ENCODE results near the gene ITK.

Gene ITK

DNA sequence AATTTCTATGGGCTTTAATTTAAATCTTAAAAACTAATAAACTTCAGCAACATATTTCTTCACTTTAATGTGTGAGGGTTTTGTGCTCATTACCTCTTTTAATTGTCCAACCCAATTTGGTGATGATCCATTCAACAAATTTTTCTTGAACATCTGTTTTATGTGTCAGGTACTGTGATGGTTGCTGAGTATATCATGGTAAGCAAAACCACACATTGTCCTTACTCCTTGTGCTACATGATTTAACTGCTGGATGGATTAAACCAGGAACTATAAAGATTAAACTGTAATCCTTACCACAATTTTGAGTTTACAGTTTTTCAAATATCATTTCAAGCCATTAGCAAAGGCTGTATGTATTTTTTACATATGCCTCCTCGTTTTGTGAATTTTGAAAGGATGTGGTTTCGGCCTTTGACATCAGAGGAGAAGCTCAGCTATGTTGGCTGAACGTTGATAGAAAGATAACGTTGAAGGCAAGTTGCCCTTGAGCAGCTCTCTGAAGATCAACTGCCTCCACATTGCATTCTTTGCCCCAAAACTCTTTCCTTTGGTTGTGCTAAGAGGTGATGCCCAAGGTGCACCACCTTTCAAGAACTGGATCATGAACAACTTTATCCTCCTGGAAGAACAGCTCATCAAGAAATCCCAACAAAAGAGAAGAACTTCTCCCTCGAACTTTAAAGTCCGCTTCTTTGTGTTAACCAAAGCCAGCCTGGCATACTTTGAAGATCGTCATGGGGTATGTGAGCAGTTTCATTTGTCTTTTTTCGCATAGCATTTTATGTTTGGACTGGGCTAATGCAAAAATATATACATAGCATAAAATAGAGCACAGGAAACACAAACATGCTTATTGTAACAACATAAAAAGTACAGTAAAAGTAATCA is at the start of gene ITK:
Gene ITK (plus strand): TSS at position 467 of the 891 bp plus-strand sequence. CDS start 138 bp downstream, at position 605.
- no peak for DNase-seq

DNA sequence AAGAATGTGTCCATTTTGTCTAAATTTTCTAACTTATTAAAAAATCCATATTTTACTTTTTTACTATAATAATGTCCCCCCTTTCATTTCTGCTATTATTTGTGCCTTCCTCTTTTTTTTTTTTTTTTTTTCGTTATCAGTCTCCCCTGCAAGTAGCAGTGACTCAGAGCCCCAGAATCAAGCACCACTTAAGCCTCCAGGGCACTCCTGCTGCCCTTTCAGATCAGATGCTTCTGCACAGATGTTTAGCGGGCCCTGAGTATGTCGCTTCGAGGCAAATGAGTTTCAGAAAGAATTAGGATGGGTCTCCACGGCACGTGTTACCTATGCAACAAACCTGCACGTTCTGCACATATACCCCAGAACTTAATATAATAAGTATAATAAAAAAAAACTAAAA is 49.7 kb upstream of the ITK start:
- DNase-seq: no peak

DNA sequence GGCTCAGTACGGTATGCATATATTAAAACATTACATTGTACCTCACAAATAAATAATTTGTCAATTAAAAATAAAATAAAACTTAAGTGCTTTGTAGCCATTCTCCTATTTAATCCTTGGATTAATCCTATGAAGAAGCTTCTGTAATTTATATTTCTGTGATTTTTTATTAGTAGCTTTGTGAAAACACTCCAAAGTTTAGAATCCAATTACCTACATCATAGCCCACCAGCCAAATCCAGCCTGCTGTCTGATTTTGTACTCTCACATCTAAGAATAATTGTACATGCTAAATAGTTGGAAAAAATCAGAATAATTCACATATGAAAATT is 48.4 kb upstream of the ITK start:
- no peak for DNase-seq

DNA sequence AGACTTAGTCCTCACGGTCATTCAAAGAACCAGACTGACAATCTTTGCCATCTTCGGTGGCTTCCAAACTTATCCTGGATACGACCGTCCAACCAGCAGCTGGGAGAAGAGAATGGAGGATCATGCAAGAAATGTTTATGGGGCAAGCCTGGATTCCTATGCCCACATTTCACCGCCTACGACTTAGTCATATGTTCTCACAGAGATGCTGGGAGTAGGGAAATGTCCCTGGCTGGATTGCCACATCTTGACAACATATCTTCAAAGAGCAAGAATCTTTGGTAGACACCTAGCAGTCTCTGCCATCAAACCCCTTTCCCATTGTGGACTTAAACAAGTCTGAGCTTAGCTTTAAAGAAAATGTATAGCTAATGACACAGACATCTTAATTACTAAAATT is 42.9 kb upstream of the ITK start:
- no peak for DNase-seq

DNA sequence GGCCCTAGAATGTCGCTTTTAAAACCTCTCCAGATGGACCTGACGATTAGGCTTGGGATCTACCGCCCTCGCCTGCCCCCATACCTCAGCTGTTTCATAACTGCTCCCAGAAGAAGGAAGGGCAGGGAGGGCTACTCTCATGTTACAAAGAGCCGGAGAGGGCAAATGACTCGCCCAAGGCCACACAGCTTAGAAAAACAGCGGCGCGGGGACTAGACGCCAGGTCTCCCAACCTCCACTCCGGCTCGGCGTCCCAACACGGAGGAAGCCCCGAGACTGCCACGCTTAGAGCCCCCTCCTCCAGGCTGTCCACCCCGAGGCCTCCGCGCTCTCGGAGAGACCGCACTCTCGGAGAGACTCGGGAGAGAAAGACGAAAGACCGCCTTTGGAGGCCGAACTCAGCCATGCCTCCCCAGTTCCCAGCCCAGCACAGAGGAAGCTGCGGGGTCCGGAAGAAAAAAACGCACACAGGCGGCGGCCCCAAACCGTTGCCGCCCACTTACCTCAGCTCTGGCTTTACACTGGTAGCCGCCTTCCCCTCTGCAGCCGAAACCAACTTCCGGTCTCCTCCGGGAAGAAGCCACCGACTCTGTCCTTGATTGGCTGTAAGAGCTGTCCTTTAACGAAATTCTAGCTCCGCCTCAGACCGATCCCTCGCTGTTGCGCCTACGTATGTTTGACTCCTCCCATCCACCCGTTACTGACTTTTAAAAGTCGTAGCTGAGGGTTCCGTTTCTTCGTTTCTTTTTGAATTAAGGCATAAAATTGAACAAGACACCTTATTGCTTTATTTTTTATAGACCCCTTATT is 38.1 kb upstream of the ITK start, which contains the start of gene MED7:
Gene MED7 (minus strand): TSS at position 549 of the 810 bp plus-strand sequence. CDS start 3,434 bp downstream, outside the sequence.
- DNase-seq: peak; percentile 98

GRCh38 chr5:157143127-157143971 is 37.3 kb upstream of the ITK start:
- DNase-seq: peak; percentile 70

- peak; percentile 75 for DNase-seq
Measured at GRCh38 chr5:157148734-157149615, 31.7 kb upstream of the ITK start.

DNA sequence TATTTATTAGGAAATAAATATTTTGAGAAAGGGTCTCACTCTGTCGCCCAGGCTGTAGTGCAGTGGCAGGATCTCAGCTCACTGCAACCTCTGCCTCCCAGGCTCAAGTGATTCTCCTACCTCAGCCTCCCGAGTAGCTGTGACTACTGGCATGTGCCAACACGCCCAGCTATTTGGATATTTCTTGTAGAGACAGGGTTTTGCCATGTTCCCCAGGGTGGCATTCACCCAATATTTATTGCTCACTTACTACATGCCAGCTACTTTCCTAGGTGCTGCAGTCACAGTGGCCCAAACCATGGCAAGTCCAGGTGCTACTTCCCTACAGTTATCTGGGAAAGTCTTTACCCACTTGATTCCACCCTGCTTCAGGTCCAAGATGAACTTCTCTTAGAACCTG is 29.6 kb upstream of the ITK start:
- DNase-seq: no peak

- no peak for DNase-seq
Measured at GRCh38 chr5:157155297-157155696, 25.3 kb upstream of the ITK start.

DNA sequence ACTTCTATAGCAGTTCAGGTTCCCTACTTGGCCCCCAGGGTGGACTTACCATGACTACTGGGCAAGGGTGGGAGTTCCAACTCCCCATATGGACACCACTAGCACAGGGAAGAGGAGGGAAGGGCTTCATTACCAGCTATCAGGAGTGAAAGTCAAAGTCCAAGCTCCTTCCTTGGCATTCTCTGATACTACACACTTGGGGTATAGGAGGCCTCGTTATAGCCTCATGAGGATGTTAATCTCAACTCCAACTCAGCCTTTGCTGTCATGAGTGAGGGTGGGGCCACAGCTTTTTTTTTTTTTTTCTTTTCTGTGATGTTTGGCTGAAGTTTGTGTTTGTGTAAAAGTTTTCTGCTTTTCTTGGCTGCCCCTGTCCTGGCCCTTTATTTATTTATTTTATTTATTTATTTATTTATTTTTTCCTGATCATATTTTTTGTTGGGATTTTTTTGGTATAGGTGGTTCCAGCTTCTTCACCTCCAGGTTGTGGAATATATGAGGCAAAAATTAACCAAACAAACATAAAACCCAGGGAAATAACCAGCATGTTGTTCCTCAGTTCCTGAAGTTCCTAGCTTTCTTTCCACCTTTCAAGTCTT is 23.2 kb upstream of the ITK start:
- DNase-seq: no peak

DNA sequence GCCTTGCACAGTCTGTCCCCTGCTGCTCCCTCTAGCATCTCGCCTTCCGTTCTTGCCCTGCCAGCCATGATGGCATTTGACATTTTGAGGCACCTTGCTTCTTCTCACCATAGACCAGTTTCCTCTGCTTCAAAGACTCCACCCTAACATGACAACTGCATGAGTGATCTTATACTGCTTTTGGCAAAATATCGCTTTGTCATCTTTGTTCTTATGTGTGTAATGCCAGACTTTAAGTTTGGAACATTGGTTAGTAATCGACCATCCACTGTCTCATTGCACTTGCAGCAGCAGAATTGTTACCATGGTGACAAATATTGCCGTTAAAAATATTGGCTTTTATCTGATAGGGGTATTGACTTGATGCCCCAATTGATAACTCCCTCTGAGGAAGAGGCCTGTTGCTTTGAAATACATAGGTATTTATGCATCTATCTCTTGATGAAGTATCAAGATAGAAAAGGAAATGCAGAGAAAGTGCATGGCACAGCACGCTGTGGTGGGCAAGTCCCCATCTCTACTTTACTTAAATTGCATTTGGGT is 21.4 kb upstream of the ITK start:
- no peak for DNase-seq

DNA sequence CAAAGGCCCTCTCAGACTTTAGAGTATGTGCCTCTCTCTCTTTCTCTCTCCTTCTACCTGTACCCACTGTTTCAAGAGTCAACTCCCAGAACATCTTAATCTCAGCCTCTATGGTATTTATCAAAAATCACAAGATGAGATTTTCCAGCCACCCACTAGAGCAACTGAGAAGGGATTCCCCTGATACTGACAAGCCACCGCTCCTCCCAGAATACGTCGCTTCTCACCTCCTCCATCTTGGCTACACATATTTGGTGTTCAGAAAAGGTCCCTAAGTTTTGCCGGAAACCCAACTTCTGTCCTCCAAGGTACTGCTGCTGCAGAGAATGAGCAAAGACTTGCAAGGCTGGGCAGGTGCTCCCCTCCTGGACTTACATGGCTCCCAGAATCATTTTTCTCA is 20.6 kb upstream of the ITK start:
- DNase-seq: no peak

GRCh38 chr5:157161996-157162395 is 18.6 kb upstream of the ITK start:
- DNase-seq: no peak

- no peak for DNase-seq
Measured at GRCh38 chr5:157162919-157163510, 17.6 kb upstream of the ITK start.

- DNase-seq: no peak
Measured at GRCh38 chr5:157164521-157164920, 16.1 kb upstream of the ITK start.

- DNase-seq: no peak
Measured at GRCh38 chr5:157165261-157165660, 15.4 kb upstream of the ITK start.

DNA sequence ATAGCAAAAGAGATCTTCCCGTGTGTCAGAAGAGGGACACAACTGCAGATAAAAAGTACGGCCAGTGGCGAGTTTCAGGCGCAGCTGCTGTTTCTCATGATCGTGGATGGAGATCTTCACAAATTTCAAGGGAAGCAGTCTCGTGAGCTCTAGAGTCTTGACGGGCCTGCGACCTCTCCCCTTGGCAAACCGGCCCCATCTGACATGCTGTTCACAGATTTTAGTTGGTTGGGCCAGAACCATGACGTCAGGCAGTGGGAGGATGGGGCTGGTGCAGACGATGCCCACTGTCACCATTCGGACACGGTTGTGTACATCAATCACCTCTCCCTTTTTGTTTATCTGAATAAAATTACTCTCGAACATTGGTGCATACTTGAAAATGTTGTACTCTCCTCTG is 15.0 kb upstream of the ITK start:
- no peak for DNase-seq

- DNase-seq: no peak
Measured at GRCh38 chr5:157166214-157167213, 14.1 kb upstream of the ITK start, which contains the start of gene GARIN3. TSS of gene GARIN3 (minus strand) at chr5:157166264. CDS start at chr5:157166168, 96 bp downstream.

DNA sequence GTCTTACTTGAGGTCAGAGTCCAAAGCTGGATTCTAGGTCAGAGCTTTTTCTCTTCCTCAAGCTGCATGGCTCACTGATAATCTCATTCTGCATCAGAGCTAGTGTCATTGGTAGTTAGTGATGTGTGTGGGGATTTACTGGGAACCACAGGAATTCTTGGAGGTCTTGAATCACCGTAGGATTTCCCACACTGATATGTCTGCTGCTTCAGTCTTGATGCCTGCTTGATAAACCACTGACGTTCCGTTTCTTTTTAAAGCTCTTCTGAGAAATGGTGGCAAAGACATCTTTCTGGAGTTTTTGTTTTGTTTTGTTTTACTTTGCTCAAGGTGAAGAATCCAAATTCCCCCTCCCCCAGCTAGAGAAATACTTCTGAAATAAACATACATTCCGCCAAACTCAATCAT is 13.4 kb upstream of the ITK start:
- DNase-seq: no peak

Data from femur (tissue), 1 donor.